AG08395 (cell line): ENCODE data around the gene WSCD2.

ENCODE experiments used
- DNase-seq: peaks from one replicate; pipeline ENCODE4 v3.0.0; 2012; ENCODE audit warnings: mixed read lengths, low spot score

Gene WSCD2

GRCh38 chr12:108235985-108236263, 106.8 kb downstream of the WSCD2 start:
- no peak for DNase-seq

GRCh38 chr12:108236366-108236765, 107.3 kb downstream of the WSCD2 start:
- DNase-seq, result no peak

- no peak for DNase-seq
These were observed 108.2 kb downstream of the WSCD2 start for GRCh38 chr12:108237272-108237671.

GRCh38 chr12:108238474-108238873, 109.4 kb downstream of the WSCD2 start:
- DNase-seq, result no peak

- no peak for DNase-seq
These were observed 110.3 kb downstream of the WSCD2 start for GRCh38 chr12:108239378-108239777.

GRCh38 chr12:108240027-108240785, 111.1 kb downstream of the WSCD2 start:
- DNase-seq, result no peak

GRCh38 chr12:108240928-108241327, 111.8 kb downstream of the WSCD2 start:
- DNase-seq, result no peak

- DNase-seq, result no peak
These were observed 113.1 kb downstream of the WSCD2 start for GRCh38 chr12:108241986-108242703.

GRCh38 chr12:108247130-108247529, 118.0 kb downstream of the WSCD2 start:
- no peak for DNase-seq

- DNase-seq, result no peak
These were observed 118.9 kb downstream of the WSCD2 start for GRCh38 chr12:108248011-108248410.

GRCh38 chr12:108252523-108252922, 123.4 kb downstream of the WSCD2 start:
- DNase-seq, result no peak

GRCh38 chr12:108253540-108253939, 124.5 kb downstream of the WSCD2 start:
- no peak for DNase-seq

GRCh38 chr12:108254030-108254429, 124.9 kb downstream of the WSCD2 start:
- DNase-seq, result no peak

- no peak for DNase-seq
These were observed 125.6 kb downstream of the WSCD2 start for GRCh38 chr12:108254517-108255251.

- no peak for DNase-seq
These were observed 126.1 kb downstream of the WSCD2 start for GRCh38 chr12:108255252-108255602.

- no peak for DNase-seq
These were observed 127.9 kb downstream of the WSCD2 start for GRCh38 chr12:108257004-108257403.

- no peak for DNase-seq
These were observed 128.6 kb downstream of the WSCD2 start for GRCh38 chr12:108257610-108258106.

GRCh38 chr12:108260039-108260438, 131.0 kb downstream of the WSCD2 start:
- DNase-seq, result no peak

GRCh38 chr12:108260969-108261368, 131.9 kb downstream of the WSCD2 start:
- no peak for DNase-seq

- no peak for DNase-seq
These were observed 136.4 kb downstream of the WSCD2 start for GRCh38 chr12:108265505-108265904.

- no peak for DNase-seq
These were observed 137.0 kb downstream of the WSCD2 start for GRCh38 chr12:108266131-108266530.

GRCh38 chr12:108267450-108267849, 138.4 kb downstream of the WSCD2 start:
- DNase-seq, result no peak

GRCh38 chr12:108268397-108268796, 139.3 kb downstream of the WSCD2 start:
- no peak for DNase-seq
